ENCODE measurements around the gene SNRNP200.

The SNRNP200 gene

GRCh38 chr2:96305091-96305978 is at the start of gene SNRNP200:
TSS of gene SNRNP200 (minus strand) at chr2:96305546. CDS start at chr2:96305437, 109 bp downstream.
- DNase-seq (ENCODE audit: low spot score) = peak; percentile 93

- no peak for DNase-seq (ENCODE audit: low spot score)
Measured at GRCh38 chr2:96354492-96354891, 49.1 kb upstream of the SNRNP200 start.

GRCh38 chr2:96353606-96354101 is 48.3 kb upstream of the SNRNP200 start:
- DNase-seq (ENCODE audit: low spot score) = no peak

- no peak for DNase-seq (ENCODE audit: low spot score)
Measured at GRCh38 chr2:96353032-96353561, 47.8 kb upstream of the SNRNP200 start.

- no peak for DNase-seq (ENCODE audit: low spot score)
Measured at GRCh38 chr2:96347395-96347794, 42.0 kb upstream of the SNRNP200 start.

GRCh38 chr2:96345868-96346462 is 40.6 kb upstream of the SNRNP200 start:
- DNase-seq (ENCODE audit: low spot score) = no peak

- no peak for DNase-seq (ENCODE audit: low spot score)
Measured at GRCh38 chr2:96345438-96345837, 40.1 kb upstream of the SNRNP200 start.

- no peak for DNase-seq (ENCODE audit: low spot score)
Measured at GRCh38 chr2:96344011-96344410, 38.7 kb upstream of the SNRNP200 start.

GRCh38 chr2:96342085-96342484 is 36.7 kb upstream of the SNRNP200 start:
- DNase-seq (ENCODE audit: low spot score) = no peak

GRCh38 chr2:96341641-96342040 is 36.3 kb upstream of the SNRNP200 start:
- no peak for DNase-seq (ENCODE audit: low spot score)

GRCh38 chr2:96340493-96341414 is 35.4 kb upstream of the SNRNP200 start:
- DNase-seq (ENCODE audit: low spot score) = no peak

- no peak for DNase-seq (ENCODE audit: low spot score)
Measured at GRCh38 chr2:96336873-96337272, 31.5 kb upstream of the SNRNP200 start.

- no peak for DNase-seq (ENCODE audit: low spot score)
Measured at GRCh38 chr2:96336104-96336775, 30.9 kb upstream of the SNRNP200 start.

GRCh38 chr2:96333708-96334107 is 28.4 kb upstream of the SNRNP200 start:
- no peak for DNase-seq (ENCODE audit: low spot score)

- no peak for DNase-seq (ENCODE audit: low spot score)
Measured at GRCh38 chr2:96330407-96330806, 25.1 kb upstream of the SNRNP200 start.

GRCh38 chr2:96329874-96330273 is 24.5 kb upstream of the SNRNP200 start:
- no peak for DNase-seq (ENCODE audit: low spot score)

GRCh38 chr2:96329456-96329855 is 24.1 kb upstream of the SNRNP200 start:
- DNase-seq (ENCODE audit: low spot score) = no peak

- DNase-seq (ENCODE audit: low spot score) = no peak
Measured at GRCh38 chr2:96326990-96327820, 21.9 kb upstream of the SNRNP200 start.

- DNase-seq (ENCODE audit: low spot score) = no peak
Measured at GRCh38 chr2:96326564-96326963, 21.2 kb upstream of the SNRNP200 start.

GRCh38 chr2:96325884-96326255 is 20.5 kb upstream of the SNRNP200 start:
- DNase-seq (ENCODE audit: low spot score) = no peak

Data from left forelimb (tissue), 1 donor.